Prostate gland (tissue), 2 donors: ENCODE data around the gene CROCC.

Experiments used
- CTCF ChIP-seq, 4 experiments: fragments of 200-600 bp in 2 of 4; fragments of 450-650 bp in 2 of 4; sonication (generic) in 2 of 4; IDR thresholded peaks; 1 replicate in 3 of 4; 2 replicates in 1 of 4; pipeline ENCODE4 v1.5.1; 2016 to 2019; ENCODE audit warnings: antibody characterized with exemption in 4 of 4, mild to moderate bottlenecking in 2 of 4, moderate library complexity in 2 of 4
- POLR2A ChIP-seq: fragments of 450-650 bp; IDR thresholded peaks from one replicate; pipeline ENCODE4 v1.6.1; 2016; ENCODE audit warnings: antibody characterized with exemption, mild to moderate bottlenecking

- TF ChIP-seq POLR2A (no peak), CTCF (IDR thresholded peaks at IDR 0.05) (no peak)
These were observed 80.2 kb downstream of the CROCC start for GRCh38 chr1:17001760-17002523.
